Ishikawa (cell line): ENCODE measurements around the gene SNED1.

Experiments
- CEBPB ChIP-seq: IDR thresholded peaks from 2 replicates; pipeline ENCODE4 v1.6.1; 2012
- CREB1 ChIP-seq: IDR thresholded peaks from 2 replicates; pipeline ENCODE4 v1.6.1; 2012; ENCODE audit warnings: low read depth
- EGR1 ChIP-seq: IDR thresholded peaks from 2 replicates; pipeline ENCODE4 v1.6.1; 2012
- EP300 ChIP-seq: IDR thresholded peaks from 2 replicates; pipeline ENCODE4 v1.6.1; 2012; ENCODE audit warnings: borderline replicate concordance
- FOXM1 ChIP-seq: IDR thresholded peaks from 2 replicates; pipeline ENCODE4 v1.6.1; 2012; ENCODE audit warnings: low read depth, borderline replicate concordance
- NFIC ChIP-seq: IDR thresholded peaks from 2 replicates; pipeline ENCODE4 v1.6.1; 2012
- RAD21 ChIP-seq: IDR thresholded peaks from 2 replicates; pipeline ENCODE4 v1.6.1; 2012; ENCODE audit warnings: low read depth
- TAF1 ChIP-seq: IDR thresholded peaks from 2 replicates; pipeline ENCODE4 v1.6.1; 2012; ENCODE audit warnings: low read depth, mild to moderate bottlenecking
- TCF12 ChIP-seq: IDR thresholded peaks from 2 replicates; pipeline ENCODE4 v1.6.1; 2012; ENCODE audit warnings: low read depth
- TEAD4 ChIP-seq: IDR thresholded peaks from 2 replicates; pipeline ENCODE4 v1.6.1; 2012
- YY1 ChIP-seq: IDR thresholded peaks from 2 replicates; pipeline ENCODE4 v1.6.1; 2012; ENCODE audit warnings: low read depth
- ZBTB7A ChIP-seq: IDR thresholded peaks from 2 replicates; pipeline ENCODE4 v1.6.1; 2012; ENCODE audit warnings: low read depth
- TF ChIP-seq, protein P1 (sequence below): IDR thresholded peaks from 2 replicates; pipeline ENCODE4 v1.6.1; 2012
- TF ChIP-seq, protein P2 (sequence below): IDR thresholded peaks from 2 replicates; pipeline ENCODE4 v1.6.1; 2012
- TF ChIP-seq, protein P3 (sequence below): IDR thresholded peaks from 2 replicates; pipeline ENCODE4 v1.6.1; 2012; ENCODE audit warnings: low read depth, mild to moderate bottlenecking

SNED1 gene

DNA sequence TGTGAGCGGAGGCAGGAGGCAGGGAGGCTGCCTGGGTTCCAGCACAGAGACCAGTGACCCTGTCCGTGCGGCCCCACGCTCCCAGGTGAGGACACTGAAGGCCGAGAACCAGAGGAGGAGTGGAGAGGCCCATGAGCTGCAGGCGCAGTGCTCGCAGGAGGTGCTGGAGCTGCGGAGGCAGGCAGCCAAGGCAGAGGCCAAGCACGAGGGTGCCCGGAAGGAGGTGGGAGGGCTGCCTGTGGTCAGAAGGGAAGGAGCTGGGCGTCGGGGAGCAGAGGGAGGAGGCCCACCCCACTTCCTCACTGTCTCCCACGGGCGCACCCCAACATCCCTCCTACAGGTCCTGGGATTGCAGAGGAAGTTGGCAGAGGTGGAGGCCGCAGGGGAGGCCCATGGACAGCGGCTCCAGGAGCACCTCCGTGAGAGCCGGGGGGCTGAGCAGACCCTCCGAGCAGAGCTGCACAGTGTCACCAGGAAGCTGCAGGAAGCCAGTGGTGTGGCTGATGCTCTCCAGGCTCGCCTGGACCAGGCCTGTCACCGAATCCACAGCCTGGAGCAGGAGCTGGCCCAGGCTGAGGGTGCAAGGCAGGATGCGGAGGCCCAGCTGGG, 33.0 kb upstream of the SNED1 start:
- no peak for TF ChIP-seq RAD21
- TF ChIP-seq CEBPB = no peak
- TF ChIP-seq YY1 = no peak
- no peak for TF ChIP-seq EGR1
- TF ChIP-seq NFIC = no peak
- no peak for TF ChIP-seq CREB1
- no peak for TF ChIP-seq TAF1
- TF ChIP-seq EP300 = no peak
- TF ChIP-seq TEAD4 = no peak
- no peak for TF ChIP-seq TCF12
- TF ChIP-seq ZBTB7A = no peak
- no peak for TF ChIP-seq FOXM1
- TF ChIP-seq, protein P1, sequence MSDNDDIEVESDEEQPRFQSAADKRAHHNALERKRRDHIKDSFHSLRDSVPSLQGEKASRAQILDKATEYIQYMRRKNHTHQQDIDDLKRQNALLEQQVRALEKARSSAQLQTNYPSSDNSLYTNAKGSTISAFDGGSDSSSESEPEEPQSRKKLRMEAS = no peak
- TF ChIP-seq, protein P2, sequence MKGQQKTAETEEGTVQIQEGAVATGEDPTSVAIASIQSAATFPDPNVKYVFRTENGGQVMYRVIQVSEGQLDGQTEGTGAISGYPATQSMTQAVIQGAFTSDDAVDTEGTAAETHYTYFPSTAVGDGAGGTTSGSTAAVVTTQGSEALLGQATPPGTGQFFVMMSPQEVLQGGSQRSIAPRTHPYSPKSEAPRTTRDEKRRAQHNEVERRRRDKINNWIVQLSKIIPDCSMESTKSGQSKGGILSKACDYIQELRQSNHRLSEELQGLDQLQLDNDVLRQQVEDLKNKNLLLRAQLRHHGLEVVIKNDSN = no peak
- TF ChIP-seq, protein P3, sequence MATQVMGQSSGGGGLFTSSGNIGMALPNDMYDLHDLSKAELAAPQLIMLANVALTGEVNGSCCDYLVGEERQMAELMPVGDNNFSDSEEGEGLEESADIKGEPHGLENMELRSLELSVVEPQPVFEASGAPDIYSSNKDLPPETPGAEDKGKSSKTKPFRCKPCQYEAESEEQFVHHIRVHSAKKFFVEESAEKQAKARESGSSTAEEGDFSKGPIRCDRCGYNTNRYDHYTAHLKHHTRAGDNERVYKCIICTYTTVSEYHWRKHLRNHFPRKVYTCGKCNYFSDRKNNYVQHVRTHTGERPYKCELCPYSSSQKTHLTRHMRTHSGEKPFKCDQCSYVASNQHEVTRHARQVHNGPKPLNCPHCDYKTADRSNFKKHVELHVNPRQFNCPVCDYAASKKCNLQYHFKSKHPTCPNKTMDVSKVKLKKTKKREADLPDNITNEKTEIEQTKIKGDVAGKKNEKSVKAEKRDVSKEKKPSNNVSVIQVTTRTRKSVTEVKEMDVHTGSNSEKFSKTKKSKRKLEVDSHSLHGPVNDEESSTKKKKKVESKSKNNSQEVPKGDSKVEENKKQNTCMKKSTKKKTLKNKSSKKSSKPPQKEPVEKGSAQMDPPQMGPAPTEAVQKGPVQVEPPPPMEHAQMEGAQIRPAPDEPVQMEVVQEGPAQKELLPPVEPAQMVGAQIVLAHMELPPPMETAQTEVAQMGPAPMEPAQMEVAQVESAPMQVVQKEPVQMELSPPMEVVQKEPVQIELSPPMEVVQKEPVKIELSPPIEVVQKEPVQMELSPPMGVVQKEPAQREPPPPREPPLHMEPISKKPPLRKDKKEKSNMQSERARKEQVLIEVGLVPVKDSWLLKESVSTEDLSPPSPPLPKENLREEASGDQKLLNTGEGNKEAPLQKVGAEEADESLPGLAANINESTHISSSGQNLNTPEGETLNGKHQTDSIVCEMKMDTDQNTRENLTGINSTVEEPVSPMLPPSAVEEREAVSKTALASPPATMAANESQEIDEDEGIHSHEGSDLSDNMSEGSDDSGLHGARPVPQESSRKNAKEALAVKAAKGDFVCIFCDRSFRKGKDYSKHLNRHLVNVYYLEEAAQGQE = no peak

DNA sequence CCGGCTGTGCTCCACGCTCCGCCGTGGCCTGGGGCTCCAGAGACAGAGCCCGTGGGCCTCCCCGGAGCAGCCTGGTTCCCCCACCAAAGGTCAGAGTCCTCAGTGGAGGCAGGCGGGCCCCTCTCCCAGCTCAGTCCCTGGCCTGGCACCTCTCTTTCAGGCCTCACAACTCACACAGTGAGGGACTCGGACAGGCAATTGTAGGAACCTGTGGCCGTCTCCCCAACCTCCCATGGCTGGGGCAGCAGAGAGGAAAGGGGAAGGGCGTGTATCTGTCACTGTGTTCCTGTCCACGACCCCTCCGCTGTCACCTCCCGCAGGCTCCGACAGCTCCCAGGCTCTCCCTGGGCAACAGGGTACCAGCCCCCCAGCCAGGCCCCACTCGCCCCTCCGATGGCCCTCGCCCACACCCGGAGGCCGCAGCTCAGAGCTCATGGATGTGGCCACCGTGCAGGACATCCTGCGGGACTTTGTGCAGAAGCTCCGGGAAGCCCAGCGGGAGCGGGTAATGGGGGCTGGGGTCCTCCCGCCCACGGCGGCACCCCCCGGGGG, 32.4 kb upstream of the SNED1 start:
- TF ChIP-seq TAF1 (no peak), FOXM1 (no peak), YY1 (no peak), CEBPB (no peak), RAD21 (no peak), CREB1 (no peak), EGR1 (no peak), NFIC (no peak), ZBTB7A (no peak), EP300 (no peak), TCF12 (no peak)
- TF ChIP-seq, protein P2 = no peak
- TF ChIP-seq, protein P1 = no peak
- TF ChIP-seq, protein P3 = no peak

DNA sequence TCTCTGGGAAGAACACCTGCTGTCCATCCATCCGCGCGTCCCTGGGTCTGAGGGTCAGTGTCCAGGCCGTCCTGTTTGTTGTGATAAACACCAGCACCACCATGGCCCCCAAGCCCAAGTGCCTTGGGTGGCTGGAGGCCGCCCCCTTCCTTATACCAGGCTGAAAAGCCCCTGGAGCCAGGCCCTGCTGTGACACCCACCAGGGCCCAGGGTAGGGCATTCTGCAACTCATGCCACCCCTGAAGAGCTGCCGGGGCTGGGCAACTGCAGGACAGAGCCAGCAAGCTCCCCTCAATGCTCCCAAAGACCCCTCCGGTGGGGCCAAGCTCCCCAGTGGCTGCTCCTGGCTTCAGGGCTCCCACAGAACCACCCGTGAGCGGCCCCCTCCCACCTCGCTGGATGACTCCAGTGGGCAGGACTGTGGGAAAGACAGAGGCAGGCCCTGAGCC, 31.9 kb upstream of the SNED1 start:
- TF ChIP-seq ZBTB7A = peak; percentile 52; the same call in 1 of the 2 replicates
- no peak for TF ChIP-seq NFIC
- TF ChIP-seq, protein P3 = no peak
- no peak for TF ChIP-seq TCF12
- TF ChIP-seq, protein P2 = no peak
- TF ChIP-seq EP300 = no peak
- TF ChIP-seq FOXM1 = no peak
- TF ChIP-seq TEAD4 = no peak
